NCI-H1417 (cell line): ENCODE results near the gene FAM131A.

Source experiments
- DNase-seq, 3 experiments: peaks; one replicate each; lab custom pipeline; 2025; lab: John Stamatoyannopoulos, UW

The FAM131A gene

DNA sequence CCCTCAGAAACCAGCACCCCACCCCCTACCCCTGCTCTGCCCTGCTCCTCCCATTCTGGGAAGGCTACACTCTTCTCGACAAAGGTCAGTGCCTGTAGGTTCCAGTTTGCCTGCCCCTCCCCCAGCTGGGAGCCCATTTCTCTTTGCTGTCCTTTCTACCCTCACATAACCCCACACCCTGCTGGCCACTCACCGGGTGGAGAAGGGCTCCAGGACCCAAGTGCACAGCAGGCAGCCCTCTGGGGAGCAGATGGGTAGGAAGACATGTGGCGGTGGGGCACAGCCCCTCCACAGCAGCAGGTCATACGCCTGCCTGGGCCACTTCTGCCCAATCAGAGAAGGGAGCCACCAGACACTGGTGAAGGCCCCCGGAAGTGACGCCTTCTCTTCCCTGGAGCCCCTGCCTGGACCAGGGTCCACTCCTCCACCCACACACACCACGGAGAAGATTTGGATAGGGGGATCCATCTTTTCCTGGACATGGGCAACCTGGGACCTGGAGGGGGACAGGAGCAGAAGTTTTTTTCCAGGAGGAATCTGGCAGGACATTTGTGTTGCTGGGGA lies 40.6 kb downstream of the FAM131A start, which contains the start of gene THPO:
TSS of gene THPO (minus strand) at position 326 of the 564 bp plus-strand sequence. CDS start 1,948 bp downstream, outside the sequence.
- peak in 2 of 3 experiments; percentile 53 to 67 for DNase-seq

DNA sequence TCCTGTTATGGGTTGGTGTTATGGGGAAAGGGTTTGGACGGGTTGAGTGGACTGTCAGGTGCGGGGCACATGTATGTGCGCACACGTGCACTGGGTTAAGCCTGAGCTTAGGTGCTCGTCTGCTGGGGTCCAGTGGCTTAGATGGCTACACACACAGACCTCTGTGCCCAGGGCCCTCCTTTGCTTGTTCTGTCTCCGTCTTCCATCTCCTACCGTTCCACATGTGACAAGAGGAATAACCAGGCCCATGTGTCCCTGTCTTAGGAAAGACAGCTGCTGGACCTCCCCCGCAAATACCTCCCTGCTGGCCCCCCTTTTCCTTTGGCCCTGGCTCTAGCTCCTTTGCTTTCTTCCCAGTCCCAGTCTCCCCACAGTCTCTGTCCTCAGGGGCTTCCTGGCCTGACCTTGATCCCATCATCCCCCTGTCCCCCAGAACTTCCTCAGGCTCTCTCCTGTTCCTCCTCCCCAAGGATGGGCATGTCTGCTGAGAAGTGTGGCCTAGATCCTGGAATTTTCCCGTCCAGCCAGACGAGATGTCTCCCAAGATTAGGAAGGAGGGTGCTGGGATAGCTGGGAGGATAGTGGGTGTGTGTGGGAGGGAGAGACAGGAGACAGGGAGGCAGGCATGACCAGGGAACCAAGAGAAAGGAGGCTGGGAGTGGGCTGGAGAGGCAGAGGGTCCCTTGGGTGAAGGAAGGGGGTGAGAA lies 41.4 kb downstream of the FAM131A start:
- DNase-seq, result no peak

DNA sequence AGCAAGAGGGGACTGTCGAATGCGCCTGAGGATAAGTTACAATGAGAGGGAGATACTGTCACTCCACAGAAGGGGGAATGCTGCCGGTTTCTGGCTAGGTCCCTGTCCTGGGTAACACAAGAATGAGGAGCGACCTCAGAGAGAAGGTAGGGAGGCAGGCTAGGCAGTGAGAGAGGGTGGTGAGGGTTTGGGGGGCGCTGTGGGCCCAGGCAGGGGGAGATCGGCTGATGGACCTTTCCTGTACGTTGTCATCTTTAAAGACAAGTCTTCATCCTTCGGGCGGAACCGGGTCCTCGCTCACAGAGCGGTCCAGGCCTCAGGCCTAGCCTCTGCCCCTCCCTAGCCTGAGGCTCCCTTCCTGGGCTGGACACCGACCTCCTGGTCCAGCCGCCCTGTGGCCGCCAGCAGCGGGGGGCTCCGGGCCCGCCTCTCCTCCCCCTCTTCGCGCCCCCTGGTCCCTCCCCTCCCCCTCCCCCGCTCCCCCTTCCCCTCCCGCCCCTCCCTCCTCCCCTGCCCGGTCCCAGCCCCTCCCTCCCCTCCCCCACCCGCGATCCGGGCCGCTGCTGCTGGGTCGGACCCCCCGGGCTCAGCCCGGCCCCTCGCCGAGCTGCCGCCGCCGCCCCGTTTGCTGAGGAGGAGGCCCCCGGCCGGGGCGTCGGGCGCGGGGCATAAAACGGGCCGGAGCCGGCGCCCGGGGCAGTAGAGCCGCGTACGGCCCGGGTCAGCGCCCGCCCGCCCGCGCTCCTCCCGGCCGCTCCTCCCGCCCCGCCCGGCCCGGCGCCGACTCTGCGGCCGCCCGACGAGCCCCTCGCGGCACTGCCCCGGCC lies 42.2 kb downstream of the FAM131A start, which contains the start of gene CHRD:
TSS of gene CHRD (plus strand) at position 697 of the 827 bp plus-strand sequence. CDS start 265 bp downstream, outside the sequence.
- no peak for DNase-seq

DNA sequence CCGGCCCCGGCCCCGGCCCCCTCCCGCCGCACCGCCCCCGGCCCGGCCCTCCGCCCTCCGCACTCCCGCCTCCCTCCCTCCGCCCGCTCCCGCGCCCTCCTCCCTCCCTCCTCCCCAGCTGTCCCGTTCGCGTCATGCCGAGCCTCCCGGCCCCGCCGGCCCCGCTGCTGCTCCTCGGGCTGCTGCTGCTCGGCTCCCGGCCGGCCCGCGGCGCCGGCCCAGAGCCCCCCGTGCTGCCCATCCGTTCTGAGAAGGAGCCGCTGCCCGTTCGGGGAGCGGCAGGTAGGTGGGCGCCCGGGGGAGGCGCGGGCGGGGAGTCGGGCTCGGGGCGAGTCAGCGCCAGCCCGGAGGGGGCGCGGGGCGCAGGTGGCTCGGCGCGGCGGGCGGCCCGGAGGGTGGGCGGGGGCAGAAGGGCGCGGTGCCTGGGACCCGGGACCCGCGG lies 42.8 kb downstream of the FAM131A start:
- DNase-seq, result peak in 2 of 3 experiments; percentile 51 to 57

DNA sequence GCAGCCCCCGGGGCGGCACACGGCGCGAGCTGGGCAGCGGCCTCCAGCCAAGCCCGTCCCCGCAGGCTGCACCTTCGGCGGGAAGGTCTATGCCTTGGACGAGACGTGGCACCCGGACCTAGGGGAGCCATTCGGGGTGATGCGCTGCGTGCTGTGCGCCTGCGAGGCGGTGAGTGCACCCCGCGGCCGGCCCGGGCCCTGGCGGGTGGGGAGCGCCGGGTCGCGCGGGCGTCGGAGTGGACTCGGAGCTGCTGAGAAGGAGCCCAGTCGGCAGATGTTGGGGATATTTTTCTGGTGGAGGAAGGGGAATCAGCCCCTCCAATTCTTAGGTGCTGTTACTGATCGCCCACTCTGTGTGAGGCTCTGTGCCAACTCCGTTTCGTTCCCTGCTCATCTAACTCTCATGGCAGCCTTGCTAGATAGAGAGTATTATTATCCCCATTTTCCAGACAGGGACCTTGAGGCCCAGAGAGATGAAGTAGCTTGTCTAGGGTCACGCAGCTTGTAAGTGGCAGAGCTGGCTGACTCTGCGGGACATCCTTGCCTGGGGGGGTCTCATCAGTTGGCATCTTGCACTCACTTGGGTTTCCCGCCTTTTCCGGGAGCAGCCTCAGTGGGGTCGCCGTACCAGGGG lies 43.3 kb downstream of the FAM131A start:
- peak in 1 of 3 experiments; percentile 51 for DNase-seq

DNA sequence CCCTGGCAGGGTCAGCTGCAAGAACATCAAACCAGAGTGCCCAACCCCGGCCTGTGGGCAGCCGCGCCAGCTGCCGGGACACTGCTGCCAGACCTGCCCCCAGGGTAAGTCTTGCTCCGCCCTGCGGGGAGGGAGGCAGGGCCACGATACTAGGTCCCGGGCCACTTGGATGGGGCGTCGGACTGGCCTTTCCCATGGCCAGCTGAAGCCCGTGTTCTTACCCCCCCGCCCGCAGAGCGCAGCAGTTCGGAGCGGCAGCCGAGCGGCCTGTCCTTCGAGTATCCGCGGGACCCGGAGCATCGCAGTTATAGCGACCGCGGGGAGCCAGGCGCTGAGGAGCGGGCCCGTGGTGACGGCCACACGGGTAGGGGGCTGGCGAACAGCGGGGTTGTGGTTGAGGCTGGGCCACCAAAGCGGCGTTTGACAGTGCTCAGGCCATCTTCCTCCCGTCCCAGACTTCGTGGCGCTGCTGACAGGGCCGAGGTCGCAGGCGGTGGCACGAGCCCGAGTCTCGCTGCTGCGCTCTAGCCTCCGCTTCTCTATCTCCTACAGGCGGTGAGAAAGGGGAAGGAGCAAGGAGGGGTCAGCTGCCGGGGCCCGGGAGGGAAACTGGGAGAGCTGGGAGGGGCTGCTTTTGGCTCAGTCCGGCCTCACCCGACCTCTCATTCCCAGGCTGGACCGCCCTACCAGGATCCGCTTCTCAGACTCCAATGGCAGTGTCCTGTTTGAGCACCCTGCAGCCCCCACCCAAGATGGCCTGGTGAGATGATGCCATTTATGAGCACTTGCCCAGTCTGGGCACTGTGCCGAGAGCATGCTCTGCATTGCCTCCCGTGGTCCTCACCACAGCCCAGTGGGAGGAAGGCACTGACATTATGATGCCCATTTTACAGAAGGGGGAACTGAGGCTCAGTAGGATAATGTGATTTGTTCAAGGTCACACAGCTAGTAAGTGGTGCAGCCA lies 44.1 kb downstream of the FAM131A start:
- DNase-seq, result no peak

DNA sequence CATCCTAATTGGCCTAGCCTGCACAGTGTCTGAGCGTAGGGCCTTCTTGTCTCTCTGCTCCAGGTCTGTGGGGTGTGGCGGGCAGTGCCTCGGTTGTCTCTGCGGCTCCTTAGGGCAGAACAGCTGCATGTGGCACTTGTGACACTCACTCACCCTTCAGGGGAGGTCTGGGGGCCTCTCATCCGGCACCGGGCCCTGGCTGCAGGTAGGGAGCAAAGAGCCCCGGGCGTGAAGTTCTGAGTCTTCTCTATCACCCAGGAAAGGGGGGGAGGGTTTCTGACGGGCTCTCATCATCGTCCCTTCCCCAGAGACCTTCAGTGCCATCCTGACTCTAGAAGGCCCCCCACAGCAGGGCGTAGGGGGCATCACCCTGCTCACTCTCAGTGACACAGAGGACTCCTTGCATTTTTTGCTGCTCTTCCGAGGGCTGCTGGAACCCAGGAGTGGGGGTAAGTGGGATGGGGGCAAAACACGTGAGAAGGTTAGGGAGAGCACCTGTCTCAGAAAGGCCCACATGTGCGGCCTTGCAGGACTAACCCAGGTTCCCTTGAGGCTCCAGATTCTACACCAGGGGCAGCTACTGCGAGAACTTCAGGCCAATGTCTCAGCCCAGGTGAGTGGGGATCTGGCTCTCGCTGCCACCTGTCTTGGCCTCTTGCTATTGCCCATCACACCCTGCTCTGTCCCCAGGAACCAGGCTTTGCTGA lies 45.1 kb downstream of the FAM131A start:
- no peak for DNase-seq

DNA sequence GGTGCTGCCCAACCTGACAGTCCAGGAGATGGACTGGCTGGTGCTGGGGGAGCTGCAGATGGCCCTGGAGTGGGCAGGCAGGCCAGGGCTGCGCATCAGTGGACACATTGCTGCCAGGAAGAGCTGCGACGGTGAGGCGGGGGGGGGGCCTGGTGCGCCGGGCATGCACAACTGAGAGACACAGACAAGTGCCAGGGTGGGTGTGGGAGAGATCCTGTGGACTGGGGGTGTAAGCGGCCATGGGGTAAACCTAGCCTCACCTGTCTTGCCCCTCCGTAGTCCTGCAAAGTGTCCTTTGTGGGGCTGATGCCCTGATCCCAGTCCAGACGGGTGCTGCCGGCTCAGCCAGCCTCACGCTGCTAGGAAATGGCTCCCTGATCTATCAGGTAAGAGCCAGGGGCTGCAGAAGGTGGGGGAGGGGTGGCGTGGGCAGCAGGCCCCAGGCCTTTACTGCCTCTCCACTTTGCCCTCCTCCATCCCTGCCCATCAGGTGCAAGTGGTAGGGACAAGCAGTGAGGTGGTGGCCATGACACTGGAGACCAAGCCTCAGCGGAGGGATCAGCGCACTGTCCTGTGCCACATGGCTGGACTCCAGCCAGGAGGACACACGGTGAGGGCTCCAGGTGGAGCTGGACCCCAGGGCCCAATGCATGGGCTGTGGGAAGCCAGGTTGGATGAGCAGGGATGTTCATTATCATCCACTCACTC lies 45.8 kb downstream of the FAM131A start:
- no peak for DNase-seq

DNA sequence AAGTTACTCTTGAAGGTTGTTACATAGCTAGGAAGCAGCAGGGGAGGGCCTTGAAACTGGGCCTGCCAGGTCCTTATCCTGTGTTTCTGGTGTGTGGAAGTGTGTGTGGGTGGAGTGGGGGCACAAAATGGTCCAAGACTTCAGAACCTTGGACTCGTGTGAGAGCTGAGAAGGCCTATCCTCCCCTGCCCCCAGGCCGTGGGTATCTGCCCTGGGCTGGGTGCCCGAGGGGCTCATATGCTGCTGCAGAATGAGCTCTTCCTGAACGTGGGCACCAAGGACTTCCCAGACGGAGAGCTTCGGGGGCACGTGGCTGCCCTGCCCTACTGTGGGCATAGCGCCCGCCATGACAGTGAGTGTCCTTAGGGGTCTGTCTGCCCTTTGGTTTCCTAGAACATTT lies 46.9 kb downstream of the FAM131A start:
- DNase-seq, result no peak

DNA sequence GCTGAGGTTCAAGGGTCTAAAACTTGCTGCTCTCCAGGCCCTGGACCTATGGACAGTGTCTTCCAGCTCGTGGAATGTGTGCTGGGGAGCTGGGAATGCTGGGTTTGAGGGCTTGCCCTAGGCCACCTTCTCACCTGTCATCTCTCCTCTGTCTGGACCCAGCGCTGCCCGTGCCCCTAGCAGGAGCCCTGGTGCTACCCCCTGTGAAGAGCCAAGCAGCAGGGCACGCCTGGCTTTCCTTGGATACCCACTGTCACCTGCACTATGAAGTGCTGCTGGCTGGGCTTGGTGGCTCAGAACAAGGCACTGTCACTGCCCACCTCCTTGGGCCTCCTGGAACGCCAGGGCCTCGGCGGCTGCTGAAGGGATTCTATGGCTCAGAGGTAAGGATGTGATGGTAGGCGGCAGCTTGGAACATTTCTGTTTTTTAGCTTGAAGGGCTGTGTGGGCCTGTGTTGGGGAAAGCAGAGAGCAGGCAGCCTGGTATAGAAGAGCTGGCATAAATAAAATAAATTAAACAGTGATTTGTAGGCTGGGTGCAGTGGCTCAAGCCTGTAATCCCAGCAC lies 47.5 kb downstream of the FAM131A start:
- no peak for DNase-seq

DNA sequence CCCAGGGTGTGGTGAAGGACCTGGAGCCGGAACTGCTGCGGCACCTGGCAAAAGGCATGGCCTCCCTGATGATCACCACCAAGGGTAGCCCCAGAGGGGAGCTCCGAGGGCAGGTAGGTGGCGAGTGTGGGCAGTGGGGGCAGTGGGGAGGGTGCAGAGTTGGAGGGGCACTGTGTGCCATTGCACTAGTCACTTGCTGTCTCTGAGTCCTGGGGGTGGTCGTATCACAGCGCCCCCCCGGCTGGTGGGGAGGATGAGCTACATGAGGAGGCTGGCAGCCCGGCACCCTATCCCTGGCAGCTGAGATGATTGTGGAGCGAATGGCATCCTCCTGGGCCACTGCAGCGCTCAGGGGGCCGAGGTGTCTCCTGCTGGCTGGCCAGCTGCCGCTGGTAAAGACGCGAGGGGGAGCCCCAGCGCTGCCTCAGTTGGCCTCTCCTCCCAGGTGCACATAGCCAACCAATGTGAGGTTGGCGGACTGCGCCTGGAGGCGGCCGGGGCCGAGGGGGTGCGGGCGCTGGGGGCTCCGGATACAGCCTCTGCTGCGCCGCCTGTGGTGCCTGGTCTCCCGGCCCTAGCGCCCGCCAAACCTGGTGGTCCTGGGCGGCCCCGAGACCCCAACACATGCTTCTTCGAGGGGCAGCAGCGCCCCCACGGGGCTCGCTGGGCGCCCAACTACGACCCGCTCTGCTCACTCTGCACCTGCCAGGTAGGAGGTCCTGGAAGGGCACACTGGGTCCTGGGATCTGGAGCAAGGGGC lies 48.8 kb downstream of the FAM131A start:
- no peak for DNase-seq

DNA sequence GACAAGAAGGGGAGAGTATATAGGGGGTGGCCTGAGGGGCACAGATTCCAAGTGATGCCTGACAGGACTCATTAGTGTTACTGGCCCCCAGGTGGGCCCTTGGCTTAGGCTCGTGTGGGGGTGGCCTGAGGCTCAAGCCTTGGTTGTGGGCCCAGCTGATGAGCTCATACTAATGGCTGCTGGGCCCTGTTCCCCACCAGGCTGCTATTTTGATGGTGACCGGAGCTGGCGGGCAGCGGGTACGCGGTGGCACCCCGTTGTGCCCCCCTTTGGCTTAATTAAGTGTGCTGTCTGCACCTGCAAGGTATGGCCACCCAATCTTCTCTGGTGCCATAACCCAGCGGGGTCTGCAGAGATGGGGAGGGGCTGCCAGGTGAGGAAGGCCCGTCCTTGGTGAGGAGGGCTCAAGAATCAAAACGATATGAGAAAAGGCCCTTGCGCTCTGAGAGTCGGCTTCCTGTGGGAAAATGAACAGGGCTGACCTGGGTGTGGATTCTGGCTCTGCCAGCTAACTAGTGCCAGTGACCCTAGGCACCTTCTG lies 49.8 kb downstream of the FAM131A start:
- DNase-seq, result no peak

DNA sequence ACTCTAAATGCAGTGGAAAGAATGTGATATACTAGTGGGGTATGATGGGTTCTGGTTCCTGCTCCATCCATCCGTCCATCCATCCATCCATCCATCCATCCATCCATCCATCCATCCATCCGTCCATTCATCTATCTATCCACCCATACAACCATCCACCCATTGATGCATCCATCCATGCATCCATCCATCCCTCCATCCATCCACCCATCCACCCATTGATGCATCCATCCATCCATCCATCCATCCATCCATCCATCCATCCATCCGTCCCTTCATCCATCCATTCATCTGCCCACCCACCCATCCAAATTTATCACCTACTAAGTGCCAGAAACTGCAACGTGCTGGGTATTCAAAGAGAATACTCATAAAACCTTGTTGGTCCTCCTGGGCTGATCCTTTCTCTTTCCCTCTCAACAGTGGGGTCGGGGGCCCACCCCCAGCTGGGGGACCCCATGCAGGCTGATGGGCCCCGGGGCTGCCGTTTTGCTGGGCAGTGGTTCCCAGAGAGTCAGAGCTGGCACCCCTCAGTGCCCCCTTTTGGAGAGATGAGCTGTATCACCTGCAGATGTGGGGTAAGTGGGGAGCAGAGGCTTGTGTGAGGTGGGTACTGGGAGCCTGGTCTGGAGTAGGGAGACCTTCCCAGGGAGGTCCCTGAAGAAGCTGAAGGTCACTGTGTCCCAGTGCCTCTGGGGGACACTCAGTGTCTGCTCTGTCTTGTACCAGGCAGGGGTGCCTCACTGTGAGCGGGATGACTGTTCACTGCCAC lies 51.0 kb downstream of the FAM131A start:
- DNase-seq, result no peak

DNA sequence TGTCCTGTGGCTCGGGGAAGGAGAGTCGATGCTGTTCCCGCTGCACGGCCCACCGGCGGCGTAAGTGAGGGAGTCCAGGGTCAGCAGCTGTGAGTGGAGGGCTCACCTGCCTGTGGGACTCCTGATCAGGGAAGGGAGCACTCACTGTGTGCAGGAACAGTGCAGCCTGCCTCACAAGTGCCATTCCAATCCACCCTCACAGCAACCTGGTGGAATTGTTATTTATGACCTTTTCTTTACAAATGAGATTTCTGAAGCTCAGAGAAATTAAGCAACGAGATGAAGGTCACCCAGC lies 51.5 kb downstream of the FAM131A start:
- no peak for DNase-seq

DNA sequence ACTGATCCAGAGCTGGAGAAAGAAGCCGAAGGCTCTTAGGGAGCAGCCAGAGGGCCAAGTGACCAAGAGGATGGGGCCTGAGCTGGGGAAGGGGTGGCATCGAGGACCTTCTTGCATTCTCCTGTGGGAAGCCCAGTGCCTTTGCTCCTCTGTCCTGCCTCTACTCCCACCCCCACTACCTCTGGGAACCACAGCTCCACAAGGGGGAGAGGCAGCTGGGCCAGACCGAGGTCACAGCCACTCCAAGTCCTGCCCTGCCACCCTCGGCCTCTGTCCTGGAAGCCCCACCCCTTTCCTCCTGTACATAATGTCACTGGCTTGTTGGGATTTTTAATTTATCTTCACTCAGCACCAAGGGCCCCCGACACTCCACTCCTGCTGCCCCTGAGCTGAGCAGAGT lies 52.0 kb downstream of the FAM131A start:
- DNase-seq, result no peak

DNA sequence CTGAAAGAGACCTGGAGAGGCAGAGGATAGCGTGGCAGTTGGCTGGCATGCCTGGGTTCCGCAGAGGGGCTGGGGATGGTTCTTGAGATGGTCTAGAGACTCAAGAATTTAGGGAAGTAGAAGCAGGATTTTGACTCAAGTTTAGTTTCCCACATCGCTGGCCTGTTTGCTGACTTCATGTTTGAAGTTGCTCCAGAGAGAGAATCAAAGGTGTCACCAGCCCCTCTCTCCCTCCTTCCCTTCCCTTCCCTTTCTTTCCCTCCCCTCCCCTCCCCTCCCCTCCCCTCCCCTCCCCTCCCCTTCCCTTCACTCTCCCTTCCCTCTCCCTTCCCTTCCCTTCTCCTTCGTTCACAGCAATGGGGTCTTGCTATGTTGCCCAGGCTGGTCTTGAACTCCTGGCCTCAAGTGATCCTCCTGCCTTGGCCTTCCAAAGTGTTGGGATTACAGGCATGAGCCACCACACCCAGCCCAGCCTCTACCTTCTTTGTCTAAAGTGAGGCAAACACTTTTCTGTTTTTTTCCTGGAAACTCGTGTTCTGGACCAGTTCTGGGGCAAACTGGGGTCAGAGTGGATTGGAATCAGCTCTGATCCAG lies 52.6 kb downstream of the FAM131A start:
- DNase-seq, result no peak

DNA sequence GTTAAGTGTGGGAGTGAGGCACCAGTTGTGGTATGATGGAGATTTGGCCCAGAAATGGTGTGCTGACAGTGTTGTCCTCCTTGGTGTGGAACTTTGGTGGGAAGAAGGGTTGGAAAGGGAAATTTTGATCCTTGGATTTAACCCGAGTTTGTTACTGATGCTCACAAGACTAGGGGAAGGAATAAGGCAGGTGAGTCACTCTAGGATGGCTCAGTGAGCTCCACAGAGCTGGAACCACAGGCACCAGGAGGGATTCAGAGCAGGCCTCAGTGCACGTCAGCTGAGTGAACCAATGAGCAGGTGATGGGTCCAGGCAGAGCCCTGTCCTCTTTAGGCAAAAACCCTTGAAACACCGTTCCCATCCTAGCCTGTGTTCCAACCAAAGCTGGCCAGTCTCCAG lies 53.9 kb downstream of the FAM131A start:
- no peak for DNase-seq

DNA sequence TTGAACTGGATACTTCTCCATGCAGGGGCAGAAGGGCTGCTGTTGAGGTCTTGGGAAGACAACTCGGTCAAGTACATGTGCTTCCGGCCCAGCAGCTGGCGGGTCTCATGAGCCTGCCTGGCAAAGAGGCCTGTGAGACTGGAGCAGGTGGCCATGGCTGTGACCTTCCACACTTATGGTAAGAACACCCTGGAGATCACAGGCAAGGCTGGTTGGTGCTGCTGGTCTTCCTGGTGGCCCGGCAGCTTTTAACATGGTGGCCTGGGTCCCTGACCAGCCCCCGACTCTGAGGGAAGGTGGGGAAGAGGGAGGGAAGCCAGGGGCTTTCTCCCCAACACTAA lies 57.9 kb downstream of the FAM131A start:
- no peak for DNase-seq
